ENCODE results near the gene NFU1.

Gene NFU1

DNA sequence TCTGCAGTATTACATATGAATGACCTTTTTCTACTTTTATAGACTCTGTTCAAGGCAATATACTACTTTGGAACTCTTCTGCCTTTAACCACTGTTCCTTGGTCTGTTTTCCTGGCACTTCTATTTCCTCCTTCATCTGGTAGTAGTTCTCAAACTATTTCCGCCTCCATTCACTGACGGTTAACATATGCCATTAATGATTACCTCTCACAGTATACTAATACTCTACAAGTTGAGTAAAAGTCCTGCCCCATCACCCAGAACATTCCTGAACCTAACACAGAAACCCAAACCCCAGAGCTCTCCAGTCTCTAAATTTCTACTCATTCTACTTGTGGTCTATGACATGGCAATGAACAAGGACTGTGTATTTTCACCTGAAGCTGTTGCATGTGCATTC, 54.7 kb downstream of the NFU1 start:
- peaks cover 22% of the 10 kb centered on the region for H3K4me1 Mint-ChIP-seq
- no peaks in the 10 kb centered on the region for H3K9me3 Mint-ChIP-seq
- no peaks in the 10 kb centered on the region for H3K27me3 Mint-ChIP-seq (ENCODE audit: low read depth, poor library complexity)
- TF ChIP-seq, protein P1, sequence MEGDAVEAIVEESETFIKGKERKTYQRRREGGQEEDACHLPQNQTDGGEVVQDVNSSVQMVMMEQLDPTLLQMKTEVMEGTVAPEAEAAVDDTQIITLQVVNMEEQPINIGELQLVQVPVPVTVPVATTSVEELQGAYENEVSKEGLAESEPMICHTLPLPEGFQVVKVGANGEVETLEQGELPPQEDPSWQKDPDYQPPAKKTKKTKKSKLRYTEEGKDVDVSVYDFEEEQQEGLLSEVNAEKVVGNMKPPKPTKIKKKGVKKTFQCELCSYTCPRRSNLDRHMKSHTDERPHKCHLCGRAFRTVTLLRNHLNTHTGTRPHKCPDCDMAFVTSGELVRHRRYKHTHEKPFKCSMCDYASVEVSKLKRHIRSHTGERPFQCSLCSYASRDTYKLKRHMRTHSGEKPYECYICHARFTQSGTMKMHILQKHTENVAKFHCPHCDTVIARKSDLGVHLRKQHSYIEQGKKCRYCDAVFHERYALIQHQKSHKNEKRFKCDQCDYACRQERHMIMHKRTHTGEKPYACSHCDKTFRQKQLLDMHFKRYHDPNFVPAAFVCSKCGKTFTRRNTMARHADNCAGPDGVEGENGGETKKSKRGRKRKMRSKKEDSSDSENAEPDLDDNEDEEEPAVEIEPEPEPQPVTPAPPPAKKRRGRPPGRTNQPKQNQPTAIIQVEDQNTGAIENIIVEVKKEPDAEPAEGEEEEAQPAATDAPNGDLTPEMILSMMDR (IDR thresholded peaks at IDR 0.05): no peak
- H3K27ac Mint-ChIP-seq: peak overlapping the region; percentile 3
- no peak overlapping the region for H3K4me3 Mint-ChIP-seq
- peaks cover 41% of the 10 kb centered on the region for H3K36me3 Mint-ChIP-seq (ENCODE audit: low read depth)
- DNase-seq: no peak

DNA sequence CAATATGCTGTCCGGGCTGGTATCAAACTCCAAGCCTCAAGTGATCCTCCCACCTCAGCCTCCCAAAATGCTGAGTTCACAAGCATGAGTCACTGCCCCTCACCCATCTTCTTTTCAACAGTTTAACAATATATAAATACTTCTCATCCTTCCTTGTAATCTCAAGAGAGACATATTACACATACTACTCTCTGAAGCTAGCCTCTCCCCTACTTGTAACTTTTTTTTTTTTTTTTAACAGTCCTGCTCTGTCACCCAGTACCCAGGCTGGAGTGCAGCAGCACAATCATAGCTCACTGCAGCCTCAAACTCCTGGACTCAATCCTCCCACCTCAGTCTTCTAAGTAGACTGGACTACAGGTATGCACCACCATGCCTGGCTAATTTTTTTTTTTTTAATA, 55.9 kb downstream of the NFU1 start:
- H3K4me3 Mint-ChIP-seq: no peak overlapping the region
- no peak for DNase-seq
- peaks cover 18% of the 10 kb centered on the region for H3K4me1 Mint-ChIP-seq
- no peaks in the 10 kb centered on the region for H3K27me3 Mint-ChIP-seq (ENCODE audit: low read depth, poor library complexity)
- TF ChIP-seq, protein P1 (IDR thresholded peaks at IDR 0.05): no peak
- no peaks in the 10 kb centered on the region for H3K9me3 Mint-ChIP-seq
- peak overlapping the region; percentile 67 for H3K27ac Mint-ChIP-seq
- H3K36me3 Mint-ChIP-seq (ENCODE audit: low read depth): peaks cover 50% of the 10 kb centered on the region

DNA sequence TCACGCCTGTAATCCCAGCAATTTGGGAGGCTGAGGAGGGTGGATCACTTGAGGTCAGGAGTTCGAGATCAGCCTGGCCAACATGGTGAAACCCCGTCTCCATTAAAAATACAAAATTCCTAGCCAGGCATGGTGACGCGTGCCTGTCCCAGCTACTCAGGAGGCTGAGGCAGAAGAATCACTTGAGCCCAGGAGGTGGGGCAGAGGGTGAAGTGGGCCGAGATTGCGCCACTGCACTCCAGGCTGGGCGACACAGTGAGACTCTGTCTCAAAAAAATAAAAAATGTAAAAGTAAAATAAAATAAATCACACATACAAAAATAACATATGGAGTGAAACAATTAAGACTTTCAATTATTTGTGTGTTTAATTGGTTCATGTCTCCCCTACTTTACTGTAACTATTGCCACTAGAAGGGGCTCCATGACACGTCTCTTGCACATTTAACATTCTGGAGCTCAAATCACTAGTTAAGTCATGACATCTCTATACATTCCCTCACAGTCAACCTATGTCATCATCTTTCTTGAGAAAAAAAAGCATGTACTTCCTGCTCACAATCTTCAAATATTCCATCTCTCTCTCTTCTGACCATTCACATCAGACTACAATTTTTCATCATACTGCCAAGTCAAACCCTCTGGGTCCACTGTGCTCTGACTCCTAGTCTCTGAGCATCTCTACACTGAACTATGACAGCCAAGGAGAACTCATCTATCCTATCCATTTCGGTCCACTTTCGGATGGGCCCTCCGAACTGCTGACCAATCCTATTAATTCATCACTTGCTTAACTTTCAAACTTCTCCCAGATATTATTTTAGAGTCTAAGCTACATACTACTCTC, 56.9 kb downstream of the NFU1 start:
- DNase-seq: no peak
- no peaks in the 10 kb centered on the region for H3K9me3 Mint-ChIP-seq
- peaks cover 10% of the 10 kb centered on the region for H3K4me1 Mint-ChIP-seq
- no peak overlapping the region for H3K4me3 Mint-ChIP-seq
- H3K27me3 Mint-ChIP-seq (ENCODE audit: low read depth, poor library complexity): no peaks in the 10 kb centered on the region
- TF ChIP-seq, protein P1 (IDR thresholded peaks at IDR 0.05): no peak
- H3K36me3 Mint-ChIP-seq (ENCODE audit: low read depth): peaks cover 59% of the 10 kb centered on the region
- H3K27ac Mint-ChIP-seq: no peak overlapping the region

DNA sequence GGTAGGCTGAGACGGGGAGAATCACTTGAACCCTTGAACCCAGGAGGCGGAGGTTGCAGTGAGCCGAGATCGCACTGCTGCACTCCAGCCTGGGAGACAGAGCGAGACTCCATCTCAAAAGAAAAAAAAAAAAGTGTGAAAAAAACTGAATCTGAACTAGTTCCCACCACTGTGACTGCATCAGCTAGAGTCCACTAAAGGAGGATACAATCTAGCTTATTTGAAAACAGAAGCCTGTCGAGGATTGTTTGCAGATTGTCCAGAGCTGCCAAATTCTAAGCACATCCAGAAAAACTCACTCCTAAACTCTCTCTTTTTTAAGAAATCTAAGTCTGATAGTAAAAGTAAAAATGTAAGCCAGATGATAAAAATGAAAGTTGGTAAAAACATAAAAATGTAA, 60.8 kb downstream of the NFU1 start:
- peaks cover 3% of the 10 kb centered on the region for H3K4me1 Mint-ChIP-seq
- no peak overlapping the region for H3K4me3 Mint-ChIP-seq
- DNase-seq: no peak
- H3K36me3 Mint-ChIP-seq (ENCODE audit: low read depth): peaks cover 64% of the 10 kb centered on the region
- peak overlapping the region; percentile 27 for H3K27ac Mint-ChIP-seq
- no peaks in the 10 kb centered on the region for H3K9me3 Mint-ChIP-seq
- TF ChIP-seq, protein P1 (IDR thresholded peaks at IDR 0.05): no peak
- peaks cover 3% of the 10 kb centered on the region for H3K27me3 Mint-ChIP-seq (ENCODE audit: low read depth, poor library complexity)

DNA sequence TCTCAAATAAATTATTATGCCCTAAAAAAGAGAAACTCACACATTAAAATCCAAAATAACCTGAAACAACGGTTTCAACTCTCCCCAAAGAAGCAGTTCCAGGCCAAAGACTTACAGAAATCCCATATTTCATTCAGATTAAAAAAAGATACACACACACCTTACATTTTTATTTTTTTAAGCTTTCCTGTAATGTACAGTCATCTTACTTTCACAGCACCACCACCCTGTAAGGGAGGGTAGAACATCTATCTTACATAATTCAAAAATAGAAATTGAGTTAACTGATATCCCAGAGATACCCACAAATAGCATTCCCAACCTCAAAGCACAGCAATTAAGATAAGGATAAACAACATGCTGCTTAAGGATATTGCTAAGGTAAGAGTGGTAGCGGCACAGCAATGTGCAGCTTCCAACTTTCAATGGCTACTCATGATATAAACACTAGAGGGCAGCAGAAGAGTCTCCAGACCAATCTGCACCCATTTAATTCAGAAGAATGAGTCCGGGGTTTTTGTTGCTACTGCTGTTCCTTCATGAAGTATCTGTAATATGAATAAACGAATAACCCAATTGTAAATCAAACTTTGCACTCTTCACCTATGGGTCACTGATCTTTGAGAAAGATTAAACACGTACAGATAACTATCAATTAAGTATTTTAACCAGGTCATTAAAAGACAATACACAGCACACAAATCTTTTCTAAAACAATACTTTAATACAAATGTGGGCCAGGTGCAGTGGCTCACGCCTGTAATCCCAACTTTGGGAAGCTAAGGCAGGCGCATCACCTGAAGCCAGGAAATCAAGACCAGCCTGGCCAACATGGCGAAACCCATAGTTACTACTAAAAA, 61.5 kb downstream of the NFU1 start:
- Mint-ChIP-seq H3K4me1 (no peaks in the 10 kb centered on the region), H3K27me3 (ENCODE audit: low read depth, poor library complexity) (peaks cover 3% of the 10 kb centered on the region), H3K4me3 (no peak overlapping the region), H3K27ac (no peak overlapping the region), H3K36me3 (ENCODE audit: low read depth) (peaks cover 63% of the 10 kb centered on the region), H3K9me3 (no peaks in the 10 kb centered on the region)
- TF ChIP-seq, protein P1 (IDR thresholded peaks at IDR 0.05): peak; percentile 46
- no peak for DNase-seq

Data from nephron progenitor cell (in vitro differentiated cells).